GM18873 (cell line): ENCODE measurements around the gene MT1G.
A peak's percentile ranks its signal among the peaks of the same experiment; 100 is the strongest.

Source experiments
- ATAC-seq: cut with Tn5 transposase; IDR thresholded peaks from one replicate; pipeline ENCODE4 v1.9.1; 2021; ENCODE audit warnings: mild to moderate bottlenecking, moderate library complexity, moderate number of reproducible peaks; ENCODE audit not compliant: unreplicated experiment, low FRiP score

Gene MT1G

DNA sequence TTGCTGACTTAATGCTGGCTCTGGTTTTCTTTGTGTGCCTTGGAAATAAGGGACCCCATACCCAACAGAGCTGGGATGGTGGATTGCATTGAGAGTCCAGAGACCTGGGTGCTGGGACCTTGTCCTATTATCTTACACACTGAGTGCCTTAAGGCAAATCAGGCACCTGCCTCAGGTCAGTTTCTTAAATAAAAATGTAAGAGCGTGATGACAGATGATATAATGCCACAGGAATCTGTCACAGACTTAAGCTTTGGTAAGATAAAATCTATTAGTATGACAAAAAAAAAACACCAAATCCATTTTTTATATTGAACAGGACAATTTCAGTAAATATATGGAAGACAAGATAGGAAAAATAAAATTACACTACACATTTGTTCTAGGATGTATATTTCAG, 27.8 kb downstream of the MT1G start:
- no peak for ATAC-seq

- ATAC-seq = no peak
Observed at GRCh38 chr16:56639045-56639444, 28.8 kb downstream of the MT1G start.

DNA sequence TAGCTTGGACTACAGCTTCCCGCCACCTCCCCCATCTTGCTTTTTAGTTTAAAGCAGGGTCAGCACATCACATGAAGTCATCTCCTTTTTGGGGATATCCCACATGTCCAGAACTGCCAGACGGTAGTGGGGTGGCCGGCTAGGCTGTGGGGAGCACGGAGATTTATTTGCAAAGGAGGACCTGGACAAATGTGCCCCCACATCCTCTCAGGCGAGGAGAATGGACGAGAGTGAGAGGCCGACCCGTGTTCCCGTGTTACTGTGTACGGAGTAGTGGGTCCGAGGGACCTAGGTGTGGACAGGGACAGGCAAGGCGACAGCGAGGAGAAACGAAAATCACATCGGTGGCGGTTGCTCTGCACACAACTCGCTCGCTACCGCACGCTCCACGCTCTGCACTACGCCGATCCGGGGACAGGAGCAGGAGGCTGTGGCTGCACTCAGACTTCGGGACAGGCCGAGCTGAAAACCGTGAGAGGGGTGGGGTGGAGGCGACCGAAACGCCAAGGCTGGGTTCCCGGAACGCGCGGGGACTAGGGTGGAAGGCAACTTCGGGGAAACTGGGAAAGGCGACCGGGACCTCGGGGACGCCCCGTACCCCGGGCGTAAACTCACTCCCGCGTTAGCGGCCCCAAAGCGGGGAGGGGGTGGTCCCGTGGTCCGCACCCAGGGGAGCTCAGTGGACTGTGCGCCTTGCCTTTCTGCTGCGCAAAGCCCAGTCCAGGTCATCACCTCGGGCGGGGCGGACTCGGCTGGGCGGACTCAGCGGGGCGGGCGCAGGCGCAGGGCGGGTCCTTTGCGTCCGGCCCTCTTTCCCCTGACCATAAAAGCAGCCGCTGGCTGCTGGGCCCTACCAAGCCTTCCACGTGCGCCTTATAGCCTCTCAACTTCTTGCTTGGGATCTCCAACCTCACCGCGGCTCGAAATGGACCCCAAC, 29.8 kb downstream of the MT1G start, which contains the start of gene MT1A:
Gene MT1A, plus strand, starts transcription at position 853 of the 937 bp plus-strand sequence. Its CDS starts 73 bp downstream, at position 926.
- no peak for ATAC-seq

- ATAC-seq = no peak
Observed at GRCh38 chr16:56636616-56637413, 31.1 kb downstream of the MT1G start.

DNA sequence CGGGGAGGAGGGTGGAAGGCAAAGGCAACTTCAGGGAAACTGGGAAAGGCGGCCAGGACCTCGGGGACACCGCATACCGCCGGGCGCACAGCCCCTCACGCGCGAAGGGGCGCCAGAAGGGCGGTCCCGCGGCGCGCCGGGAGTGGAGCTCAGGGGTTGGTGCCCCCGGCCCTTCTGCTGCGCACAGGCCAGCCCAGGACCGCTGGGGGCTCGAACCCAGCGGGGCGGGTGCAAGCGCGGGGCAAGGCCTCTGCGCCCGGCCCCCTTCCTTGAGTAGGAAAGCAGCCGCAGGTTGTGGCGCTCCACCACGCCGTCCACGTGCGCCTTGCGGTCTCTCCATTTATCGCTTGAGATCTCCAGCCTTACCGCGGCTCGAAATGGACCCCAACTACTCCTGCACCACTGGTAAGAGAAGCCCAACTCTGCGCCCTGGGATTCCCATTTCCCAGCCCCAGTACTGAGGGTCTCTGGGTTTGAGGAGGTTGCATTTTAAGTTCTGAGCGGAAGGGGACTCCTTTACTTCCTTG, 32.4 kb downstream of the MT1G start:
- no peak for ATAC-seq

- no peak for ATAC-seq
Observed at GRCh38 chr16:56634715-56635440, 33.0 kb downstream of the MT1G start.

DNA sequence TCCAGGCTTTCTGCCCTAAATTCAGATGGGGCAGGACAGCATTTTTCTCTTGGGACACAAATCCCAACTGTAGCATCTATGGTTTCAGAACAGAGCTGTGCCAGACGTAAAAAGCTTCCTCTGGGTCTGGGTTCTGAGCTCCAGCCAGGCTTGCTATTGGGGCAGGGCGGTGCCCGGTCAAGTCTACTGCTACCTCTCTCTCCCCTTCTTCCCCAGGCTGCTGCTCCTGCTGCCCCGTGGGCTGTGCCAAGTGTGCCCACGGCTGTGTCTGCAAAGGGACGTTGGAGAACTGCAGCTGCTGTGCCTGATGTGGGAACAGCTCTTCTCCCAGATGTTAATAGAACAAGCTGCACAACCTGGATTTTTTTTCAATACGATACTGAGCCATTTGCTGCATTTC, 34.3 kb downstream of the MT1G start:
- ATAC-seq = no peak

GRCh38 chr16:56632848-56633365, 35.0 kb downstream of the MT1G start:
- no peak for ATAC-seq

DNA sequence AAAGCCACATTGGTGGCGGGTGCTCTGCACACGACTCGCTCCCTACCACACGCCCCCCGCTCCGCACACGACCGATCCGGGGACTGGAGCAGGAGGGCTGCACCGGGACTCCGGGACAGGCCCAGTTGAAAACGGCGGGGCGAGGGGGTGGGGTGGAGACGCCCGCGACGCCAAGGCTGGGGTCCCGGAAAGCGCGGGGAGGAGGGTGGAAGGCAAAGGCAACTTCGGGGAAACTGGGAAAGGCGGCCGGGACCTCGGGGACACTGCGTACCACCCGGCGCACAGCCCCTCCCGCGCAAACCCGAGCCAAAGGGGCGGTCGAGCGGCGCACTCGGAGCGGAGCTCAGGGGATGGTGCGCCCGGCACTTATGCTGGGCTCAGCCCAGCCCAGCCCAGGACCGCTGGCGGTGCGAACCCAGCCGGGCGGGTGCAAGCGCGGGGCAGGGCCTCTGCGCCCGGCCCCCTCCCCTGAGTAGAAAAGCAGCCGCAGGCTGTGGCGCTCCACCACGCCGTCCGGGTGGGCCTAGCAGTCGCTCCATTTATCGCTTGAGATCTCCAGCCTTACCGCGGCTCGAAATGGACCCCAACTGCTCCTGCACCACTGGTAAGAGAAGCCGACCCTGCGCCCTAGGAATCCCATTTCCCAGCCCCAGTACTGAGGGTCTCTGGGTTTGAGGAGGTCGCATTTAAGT, 35.6 kb downstream of the MT1G start, which contains the start of gene MT1M:
Gene MT1M, plus strand, starts transcription at position 504 of the 692 bp plus-strand sequence. Its CDS starts 73 bp downstream, at position 577.
- ATAC-seq = no peak

DNA sequence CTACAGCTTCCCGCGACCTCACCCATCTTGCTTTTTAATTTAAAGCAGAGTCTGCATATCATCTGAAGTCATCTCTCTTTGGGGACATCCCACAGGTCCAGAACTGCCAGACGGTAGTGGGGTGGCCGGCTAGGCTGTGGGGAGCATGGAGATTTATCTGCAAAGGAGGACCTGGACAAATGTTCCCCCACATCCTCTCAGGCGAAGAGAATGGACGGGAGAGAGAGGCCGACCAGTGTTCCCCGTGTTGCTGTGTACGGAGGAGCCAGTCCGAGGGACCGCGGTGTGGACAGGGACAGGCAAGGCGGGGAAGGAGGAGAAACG, 36.1 kb downstream of the MT1G start:
- no peak for ATAC-seq

DNA sequence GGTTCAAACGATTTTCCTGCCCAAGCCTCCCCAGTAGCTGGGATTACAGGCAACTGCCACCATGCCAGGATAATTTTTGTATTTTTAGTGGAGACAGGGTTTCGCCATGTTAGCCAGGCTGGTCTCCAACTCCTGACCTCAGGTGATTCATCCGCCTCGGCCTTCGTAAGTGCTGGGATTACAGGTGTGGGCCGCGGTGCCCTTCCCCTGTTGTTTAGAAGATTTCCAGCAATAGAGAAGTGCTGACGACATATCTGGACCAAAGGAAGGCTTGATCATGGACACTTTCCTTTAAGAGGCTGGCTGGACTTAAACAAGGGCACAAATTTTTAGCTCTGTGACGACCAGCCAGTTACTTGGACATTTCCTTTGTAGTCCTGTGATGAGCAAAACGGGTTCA, 36.7 kb downstream of the MT1G start:
- no peak for ATAC-seq

DNA sequence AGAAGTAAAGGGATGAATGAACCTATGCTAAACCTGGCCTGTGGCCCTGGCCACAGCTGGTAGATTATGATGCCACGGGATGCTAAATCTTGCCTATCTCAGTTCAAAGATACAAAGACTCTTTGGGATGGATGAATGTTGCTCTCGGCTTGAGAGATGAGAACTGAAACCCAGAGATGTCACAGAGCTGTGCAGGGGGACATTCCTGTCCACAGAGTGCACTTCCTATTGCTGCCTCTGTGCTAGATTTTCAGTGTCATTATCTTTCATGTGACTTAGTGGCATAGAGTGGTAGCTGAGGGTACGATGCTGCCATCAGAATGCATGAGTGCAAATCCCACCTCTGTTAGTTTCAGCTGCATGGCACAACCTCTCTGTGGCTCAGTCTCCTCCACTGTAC, 37.7 kb downstream of the MT1G start:
- ATAC-seq = peak; percentile 63

DNA sequence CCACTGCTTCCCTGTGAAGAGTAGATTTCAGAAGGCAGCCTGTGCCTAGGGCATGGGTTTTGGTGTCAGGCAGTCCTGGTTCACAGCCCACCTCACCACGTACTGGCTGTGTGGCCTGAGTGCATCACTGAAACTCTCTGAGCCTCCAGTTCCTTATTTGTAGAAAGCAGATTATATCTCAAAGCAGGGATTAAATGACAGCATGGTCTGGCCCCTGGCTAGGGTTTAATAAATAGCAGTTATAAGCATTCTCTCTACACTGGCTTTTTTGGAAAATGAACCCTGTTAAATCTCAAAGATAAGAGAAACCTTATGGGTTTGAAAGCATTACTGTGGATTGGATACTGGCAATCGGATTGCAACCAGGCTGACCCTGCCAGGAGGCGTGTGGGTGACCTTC, 38.3 kb downstream of the MT1G start:
- no peak for ATAC-seq

GRCh38 chr16:56628486-56629350, 39.1 kb downstream of the MT1G start:
- no peak for ATAC-seq

GRCh38 chr16:56626685-56627084, 41.2 kb downstream of the MT1G start:
- no peak for ATAC-seq

DNA sequence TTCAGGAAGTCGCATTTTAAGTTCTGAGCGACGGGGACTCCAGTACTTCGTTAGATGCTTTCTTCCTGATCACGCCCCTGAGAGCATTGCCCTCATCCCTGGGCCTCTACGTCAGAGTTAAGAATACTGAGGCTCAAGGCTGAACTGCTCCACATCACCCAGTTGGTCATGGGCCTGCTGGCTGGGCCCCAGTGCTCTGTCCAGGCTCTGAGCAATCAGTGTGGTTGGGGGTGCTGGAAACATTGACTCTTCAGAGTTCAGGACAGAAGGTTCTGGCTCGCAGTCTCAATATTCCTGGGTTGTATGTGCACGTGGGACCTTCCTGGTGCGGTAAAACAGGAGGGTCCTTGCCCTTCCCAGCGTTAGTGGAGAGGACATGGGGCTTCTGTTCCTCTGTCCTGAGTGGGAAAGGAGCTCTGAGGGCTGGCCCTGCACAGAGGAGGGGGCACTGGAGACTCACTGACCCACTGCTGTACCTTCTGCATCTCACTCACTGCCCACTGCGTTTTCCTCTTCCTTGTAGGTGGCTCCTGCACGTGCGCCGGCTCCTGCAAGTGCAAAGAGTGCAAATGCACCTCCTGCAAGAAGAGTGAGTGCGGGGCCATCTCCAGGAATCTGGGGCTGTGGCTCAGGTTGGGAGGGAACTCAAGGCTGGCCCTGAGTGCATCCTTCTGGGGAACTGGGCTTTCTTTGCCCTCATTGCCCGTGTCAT, 41.8 kb downstream of the MT1G start:
- no peak for ATAC-seq

DNA sequence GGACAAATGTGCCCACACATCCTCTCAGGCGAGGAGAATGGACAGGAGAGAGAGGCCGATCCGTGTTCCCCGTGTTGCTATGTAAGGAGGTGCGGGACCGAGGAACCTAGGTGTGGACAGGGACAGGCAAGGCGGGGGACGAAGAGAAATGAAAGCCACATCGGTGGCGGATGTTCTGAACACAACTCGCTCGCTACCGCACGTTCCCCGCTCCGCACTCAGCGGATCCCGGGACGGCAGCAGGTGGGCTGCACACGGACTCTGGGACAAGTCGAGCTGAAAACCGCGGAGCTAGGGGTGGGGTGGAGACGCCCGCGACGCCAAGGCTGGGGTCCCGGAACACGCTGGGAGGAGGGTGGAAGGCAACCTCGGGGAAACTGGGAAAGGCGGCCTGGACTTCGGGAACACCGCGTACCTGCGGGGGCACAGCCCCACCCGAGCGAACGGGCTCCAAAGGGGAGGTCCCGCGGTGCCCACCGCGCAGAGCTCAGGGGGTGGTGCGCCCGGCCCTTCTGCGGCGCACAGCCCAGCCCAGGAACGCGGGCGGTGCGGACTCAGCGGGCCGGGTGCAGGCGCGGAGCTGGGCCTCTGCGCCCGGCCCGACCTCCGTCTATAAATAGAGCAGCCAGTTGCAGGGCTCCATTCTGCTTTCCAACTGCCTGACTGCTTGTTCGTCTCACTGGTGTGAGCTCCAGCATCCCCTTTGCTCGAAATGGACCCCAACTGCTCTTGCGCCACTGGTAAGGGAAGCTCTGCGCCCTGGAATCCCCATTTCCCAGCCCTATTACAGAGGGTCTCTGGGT, 42.5 kb downstream of the MT1G start, which contains the start of gene MT1E:
Gene MT1E, plus strand, starts transcription at position 642 of the 803 bp plus-strand sequence. Its CDS starts 71 bp downstream, at position 713.
- ATAC-seq = no peak
